Measurements from ENCODE around the gene TCF4.

DNA sequence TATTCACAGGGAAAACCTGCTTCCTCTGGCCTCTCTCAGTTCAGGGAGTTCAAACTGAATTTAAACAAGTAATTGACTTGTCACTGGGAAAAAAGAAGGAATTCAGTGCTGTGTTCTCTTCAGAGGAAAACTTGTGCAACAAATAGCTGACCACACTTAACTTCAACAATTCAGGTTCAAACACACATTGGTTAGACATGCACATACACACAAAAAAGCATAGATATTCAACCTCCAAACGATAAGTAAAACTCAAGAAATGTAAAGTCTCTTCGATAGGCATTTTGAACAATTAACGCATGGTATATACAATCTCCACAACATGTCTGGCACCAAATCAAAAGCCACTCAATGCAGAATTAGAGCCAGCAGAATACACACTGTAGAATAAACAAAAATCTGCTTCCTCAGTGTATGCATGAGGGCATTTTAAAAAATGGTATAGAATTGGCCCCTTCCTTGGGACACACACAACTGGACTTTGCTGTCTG lies 269.0 kb downstream of the TCF4 start:
- TF ChIP-seq, protein P1, sequence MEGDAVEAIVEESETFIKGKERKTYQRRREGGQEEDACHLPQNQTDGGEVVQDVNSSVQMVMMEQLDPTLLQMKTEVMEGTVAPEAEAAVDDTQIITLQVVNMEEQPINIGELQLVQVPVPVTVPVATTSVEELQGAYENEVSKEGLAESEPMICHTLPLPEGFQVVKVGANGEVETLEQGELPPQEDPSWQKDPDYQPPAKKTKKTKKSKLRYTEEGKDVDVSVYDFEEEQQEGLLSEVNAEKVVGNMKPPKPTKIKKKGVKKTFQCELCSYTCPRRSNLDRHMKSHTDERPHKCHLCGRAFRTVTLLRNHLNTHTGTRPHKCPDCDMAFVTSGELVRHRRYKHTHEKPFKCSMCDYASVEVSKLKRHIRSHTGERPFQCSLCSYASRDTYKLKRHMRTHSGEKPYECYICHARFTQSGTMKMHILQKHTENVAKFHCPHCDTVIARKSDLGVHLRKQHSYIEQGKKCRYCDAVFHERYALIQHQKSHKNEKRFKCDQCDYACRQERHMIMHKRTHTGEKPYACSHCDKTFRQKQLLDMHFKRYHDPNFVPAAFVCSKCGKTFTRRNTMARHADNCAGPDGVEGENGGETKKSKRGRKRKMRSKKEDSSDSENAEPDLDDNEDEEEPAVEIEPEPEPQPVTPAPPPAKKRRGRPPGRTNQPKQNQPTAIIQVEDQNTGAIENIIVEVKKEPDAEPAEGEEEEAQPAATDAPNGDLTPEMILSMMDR (IDR thresholded peaks at IDR 0.05), result no peak
- TF ChIP-seq POLR2A (IDR thresholded peaks at IDR 0.05), result no peak
